ENCODE results near the gene NFATC2IP.
"Not testable (repeated sequence)": the region's sequence is repeated elsewhere in the genome, so short reads cannot be mapped to it uniquely, and the experiment has no call there.

NFATC2IP gene

GRCh38 chr16:28974437-28975157 is 23.9 kb downstream of the NFATC2IP start, which contains the start of gene SPNS1:
SPNS1 (plus strand) TSS chr16:28974778; CDS start chr16:28975152, 374 bp downstream.
- DNase-seq, result peak; percentile 96

GRCh38 chr16:28975158-28975599 is 24.4 kb downstream of the NFATC2IP start:
- DNase-seq, result no peak

GRCh38 chr16:28977703-28978662 is 27.2 kb downstream of the NFATC2IP start:
- no peak for DNase-seq

- not testable (repeated sequence) for DNase-seq
Observed at GRCh38 chr16:28980330-28980729, 29.6 kb downstream of the NFATC2IP start.

DNA sequence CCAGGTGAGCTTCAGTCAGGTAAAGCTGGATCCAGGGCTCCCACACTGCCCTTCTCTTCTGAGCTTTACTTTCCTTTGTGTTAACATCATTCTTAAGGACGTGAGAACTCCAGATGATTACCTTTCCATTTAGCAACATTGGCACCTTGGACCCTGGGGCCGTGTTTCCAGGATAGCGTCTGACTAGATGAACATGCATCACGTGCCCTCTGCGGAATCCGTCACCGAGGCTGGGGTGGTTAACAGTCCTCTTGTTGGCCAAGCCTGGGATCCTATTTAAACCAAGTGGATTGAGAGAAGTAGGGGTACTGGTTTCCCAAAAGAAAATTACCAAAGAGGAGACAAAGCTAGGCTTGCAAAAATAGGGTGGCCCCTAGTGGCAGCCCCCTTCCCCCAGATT is 30.2 kb downstream of the NFATC2IP start:
- no peak for DNase-seq

- DNase-seq, result peak; percentile 89
Observed at GRCh38 chr16:28981517-28981916, 30.8 kb downstream of the NFATC2IP start.

- no peak for DNase-seq
Observed at GRCh38 chr16:28982418-28982817, 31.7 kb downstream of the NFATC2IP start.

DNA sequence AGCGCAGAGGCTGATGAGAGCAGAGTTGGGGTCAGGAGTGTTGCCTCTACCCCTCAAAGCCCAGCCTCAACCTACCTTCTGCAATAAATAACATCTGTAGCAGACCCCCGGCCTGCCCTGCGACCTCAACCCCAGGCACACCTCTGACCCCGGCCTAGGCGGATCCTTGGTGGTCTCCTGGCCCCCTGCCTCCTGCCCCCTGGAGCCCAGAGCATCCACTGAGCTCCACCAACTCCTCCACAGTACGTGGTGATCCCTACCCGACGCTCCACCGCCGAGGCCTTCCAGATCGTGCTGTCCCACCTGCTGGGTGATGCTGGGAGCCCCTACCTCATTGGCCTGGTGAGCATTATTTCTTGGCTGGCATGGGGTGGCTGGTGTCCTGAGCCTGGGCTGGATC is 32.2 kb downstream of the NFATC2IP start:
- no peak for DNase-seq

GRCh38 chr16:28983644-28984043 is 32.9 kb downstream of the NFATC2IP start:
- DNase-seq, result no peak

- no peak for DNase-seq
Observed at GRCh38 chr16:28984091-28984490, 33.4 kb downstream of the NFATC2IP start.

- DNase-seq, result peak; percentile 84
Observed at GRCh38 chr16:28984619-28985135, 33.9 kb downstream of the NFATC2IP start, which contains the start of gene LAT. LAT (plus strand) TSS chr16:28985052; CDS start chr16:28985418, 366 bp downstream.

GRCh38 chr16:28985211-28986041 is 34.7 kb downstream of the NFATC2IP start:
- DNase-seq, result peak; percentile 72

DNA sequence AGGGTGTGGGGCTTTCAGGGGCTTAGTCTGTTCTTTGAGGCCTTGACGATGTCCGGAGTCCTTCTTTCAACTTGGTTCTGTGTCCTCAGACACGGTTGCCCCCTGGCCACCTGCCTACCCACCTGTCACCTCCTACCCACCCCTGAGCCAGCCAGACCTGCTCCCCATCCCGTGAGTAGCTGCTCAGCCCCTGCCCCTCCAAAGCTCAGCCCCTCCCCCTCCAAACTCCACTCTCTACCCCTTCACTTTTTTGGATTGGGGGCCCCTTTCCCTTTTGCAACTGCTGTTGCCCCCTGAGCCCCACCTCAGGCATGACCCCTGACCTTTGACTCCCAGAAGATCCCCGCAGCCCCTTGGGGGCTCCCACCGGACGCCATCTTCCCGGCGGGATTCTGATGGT is 35.3 kb downstream of the NFATC2IP start:
- no peak for DNase-seq

GRCh38 chr16:28986492-28986891 is 35.8 kb downstream of the NFATC2IP start:
- peak; percentile 64 for DNase-seq

DNA sequence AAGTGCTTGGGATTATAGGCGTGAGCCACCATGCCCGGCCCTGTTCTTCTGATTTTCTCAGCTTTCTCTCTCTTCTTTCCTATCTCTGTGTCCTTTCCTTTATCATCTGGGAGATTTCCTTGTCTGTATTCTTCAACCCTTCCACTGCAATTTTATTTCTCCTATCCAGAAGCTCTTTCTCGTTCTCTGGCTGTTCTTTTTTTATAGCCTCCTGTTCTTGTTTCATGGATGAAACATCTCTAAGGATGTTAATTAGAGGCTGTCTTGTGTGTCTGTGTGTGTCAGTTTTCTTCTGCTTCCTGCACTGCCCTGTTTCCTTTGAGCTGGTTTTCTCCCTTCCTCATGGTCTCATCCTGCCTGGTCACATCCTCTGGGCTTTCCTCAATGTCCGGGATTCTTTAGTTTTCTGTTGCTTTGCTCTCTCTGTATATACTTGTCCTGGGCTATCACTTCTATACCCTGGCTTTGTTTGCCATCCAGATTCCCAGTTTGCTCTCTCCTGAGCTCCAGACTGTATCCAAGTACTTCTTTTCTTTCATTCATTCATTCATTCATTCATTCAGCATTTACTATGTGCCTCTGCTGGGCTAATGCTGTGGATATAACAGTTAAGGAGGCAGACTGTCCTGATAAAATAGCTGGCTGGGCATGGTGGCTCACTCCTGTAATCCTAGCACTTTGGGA is 36.6 kb downstream of the NFATC2IP start:
- no peak for DNase-seq

DNA sequence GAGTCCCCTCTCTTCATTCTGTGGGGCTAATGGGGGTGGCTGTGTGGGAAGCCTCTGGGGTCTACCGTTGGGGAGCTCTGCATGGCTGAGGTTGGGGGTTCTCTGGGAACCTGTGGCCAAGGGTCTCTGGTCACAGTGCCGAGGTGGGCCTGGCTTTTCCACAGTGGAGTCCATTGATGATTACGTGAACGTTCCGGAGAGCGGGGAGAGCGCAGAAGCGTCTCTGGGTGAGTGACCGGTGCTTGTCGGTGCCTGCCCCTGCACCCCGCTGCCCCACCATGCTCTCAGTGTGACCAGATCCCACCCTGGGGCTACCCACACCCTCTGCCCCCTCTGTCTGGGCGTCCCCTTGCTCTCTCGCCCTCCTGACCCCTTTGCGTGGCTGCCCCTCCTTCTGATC is 38.6 kb downstream of the NFATC2IP start:
- no peak for DNase-seq

- peak; percentile 77 for DNase-seq
Observed at GRCh38 chr16:28990375-28991040, 39.8 kb downstream of the NFATC2IP start.

GRCh38 chr16:28991687-28992086 is 41.0 kb downstream of the NFATC2IP start:
- no peak for DNase-seq

GRCh38 chr16:28992496-28992895 is 41.8 kb downstream of the NFATC2IP start:
- no peak for DNase-seq

DNA sequence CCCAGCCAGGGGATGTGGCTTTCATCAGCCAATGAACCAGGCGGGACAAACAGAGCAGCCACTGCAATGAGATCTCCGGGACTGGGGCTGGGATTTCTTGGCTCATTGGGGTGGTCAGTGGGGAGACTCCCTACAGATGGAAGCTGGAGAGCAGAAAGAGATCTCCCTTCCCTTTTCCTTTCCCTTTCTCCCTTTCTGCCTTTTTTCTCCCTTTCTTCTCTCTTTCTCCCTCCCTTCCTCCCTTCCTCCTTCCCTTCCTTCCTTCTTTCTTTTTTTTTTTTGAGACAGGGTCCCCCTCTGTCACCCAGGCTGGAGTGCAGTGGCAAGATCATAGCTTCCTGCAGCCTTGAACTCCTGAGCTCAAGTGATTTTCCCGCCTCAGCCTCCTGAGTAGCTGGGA is 48.1 kb downstream of the NFATC2IP start:
- no peak for DNase-seq

DNA sequence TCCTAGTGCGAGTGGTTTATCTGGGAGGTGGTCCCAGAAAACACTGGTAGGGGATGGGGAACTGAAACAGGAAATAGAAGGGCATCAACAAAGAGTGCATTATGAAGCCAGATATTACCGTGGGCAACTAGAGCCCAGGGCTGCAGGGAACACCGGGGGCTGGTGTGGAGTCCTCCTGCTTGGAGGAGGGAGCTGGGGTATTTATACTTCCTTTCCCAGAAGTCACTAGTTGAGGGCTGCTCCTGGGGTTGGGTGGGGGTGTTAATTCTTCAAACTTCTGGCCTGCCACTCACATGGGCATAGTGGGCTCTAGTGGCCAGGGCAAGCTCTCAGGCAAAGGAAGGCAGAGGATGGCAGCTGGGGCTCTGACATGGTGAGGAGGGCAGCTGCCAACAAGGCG is 48.8 kb downstream of the NFATC2IP start:
- DNase-seq, result no peak
